Tibial nerve (tissue), 4 donors: ENCODE data around the gene TTC17.

Experiments
- EP300 ChIP-seq, 2 donors: sonication (generic); formaldehyde crosslinking; IDR thresholded peaks; one replicate each; pipeline ENCODE4 v1.6.1; 2017; ENCODE audit warnings: antibody characterized with exemption in 2 of 2, mild to moderate bottlenecking in 1 of 2
- TF ChIP-seq, protein P1 (sequence below), 5 experiments: fragments of 200-600 bp in 3 of 5; fragments of 450-650 bp in 2 of 5; sonication (generic) in 3 of 5; IDR thresholded peaks; one replicate each; pipeline ENCODE4 v1.5.1; 2016 to 2019; ENCODE audit warnings: antibody characterized with exemption in 5 of 5, mild to moderate bottlenecking in 3 of 5, moderate library complexity in 2 of 5

GRCh38 chr11:43366677-43367076 lies 8.0 kb downstream of the TTC17 start:
- TF ChIP-seq, protein P1, sequence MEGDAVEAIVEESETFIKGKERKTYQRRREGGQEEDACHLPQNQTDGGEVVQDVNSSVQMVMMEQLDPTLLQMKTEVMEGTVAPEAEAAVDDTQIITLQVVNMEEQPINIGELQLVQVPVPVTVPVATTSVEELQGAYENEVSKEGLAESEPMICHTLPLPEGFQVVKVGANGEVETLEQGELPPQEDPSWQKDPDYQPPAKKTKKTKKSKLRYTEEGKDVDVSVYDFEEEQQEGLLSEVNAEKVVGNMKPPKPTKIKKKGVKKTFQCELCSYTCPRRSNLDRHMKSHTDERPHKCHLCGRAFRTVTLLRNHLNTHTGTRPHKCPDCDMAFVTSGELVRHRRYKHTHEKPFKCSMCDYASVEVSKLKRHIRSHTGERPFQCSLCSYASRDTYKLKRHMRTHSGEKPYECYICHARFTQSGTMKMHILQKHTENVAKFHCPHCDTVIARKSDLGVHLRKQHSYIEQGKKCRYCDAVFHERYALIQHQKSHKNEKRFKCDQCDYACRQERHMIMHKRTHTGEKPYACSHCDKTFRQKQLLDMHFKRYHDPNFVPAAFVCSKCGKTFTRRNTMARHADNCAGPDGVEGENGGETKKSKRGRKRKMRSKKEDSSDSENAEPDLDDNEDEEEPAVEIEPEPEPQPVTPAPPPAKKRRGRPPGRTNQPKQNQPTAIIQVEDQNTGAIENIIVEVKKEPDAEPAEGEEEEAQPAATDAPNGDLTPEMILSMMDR (IDR thresholded peaks at IDR 0.05), result no peak
- no peak for TF ChIP-seq EP300 (IDR thresholded peaks at IDR 0.05)
